Measurements from ENCODE around the gene RHOBTB3.

DNA sequence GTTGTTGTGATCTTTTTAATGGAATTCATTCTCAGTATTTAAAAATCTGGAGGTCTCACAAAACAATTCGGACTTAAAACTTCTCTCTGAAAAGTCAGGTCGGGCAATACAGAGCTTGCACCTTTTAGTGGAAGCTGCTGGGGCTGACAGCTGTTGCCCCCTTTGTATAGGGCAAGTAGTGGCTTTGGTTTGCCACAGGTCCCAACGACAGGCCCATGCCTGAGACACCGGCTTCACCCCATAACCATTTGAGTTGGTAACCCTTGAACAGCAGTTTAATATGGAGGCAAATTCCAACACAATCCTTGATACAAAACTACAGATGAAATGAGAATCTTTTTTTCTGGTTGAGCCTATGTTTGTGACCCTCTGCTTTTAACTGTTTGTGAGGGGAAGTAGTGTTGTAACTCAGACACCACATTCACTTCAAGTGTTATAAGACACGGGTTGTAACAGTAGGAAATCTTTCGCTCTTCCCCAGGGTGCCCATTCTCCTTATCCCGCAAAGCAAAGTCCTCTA is 92.1 kb downstream of the RHOBTB3 start:
- TF ChIP-seq CTCF (IDR thresholded peaks at IDR 0.05) (no peak), POLR2A (IDR thresholded peaks at IDR 0.05) (no peak)
